C4-2B (cell line): ENCODE data around the gene AGBL2.

Experiments used
- CTCF ChIP-seq: fragments of 450-650 bp; conservative IDR thresholded peaks from 2 replicates; pipeline ENCODE4 v1.5.1; 2017; ENCODE audit warnings: mild to moderate bottlenecking
- ZFX ChIP-seq: fragments of 450-650 bp; IDR thresholded peaks from 2 replicates; pipeline ENCODE4 v1.6.1; 2017

GRCh38 chr11:47669856-47670255 lies 45.3 kb downstream of the AGBL2 start:
- TF ChIP-seq CTCF (no peak), ZFX (no peak)
